HCT116 (cell line): Measurements from ENCODE around the gene ERGIC3. TPM values are rescaled to one million over a fixed set of nuclear protein-coding genes. Genes with fewer than 3 reads are reported as not detected.
"Not testable (repeated sequence)": the region's sequence is repeated elsewhere in the genome, so short reads cannot be mapped to it uniquely, and the experiment has no call there.

Experiments
- ATAC-seq: fragments of 200-7000 bp; cut with Tn5 transposase; 2 replicates; pipeline ENCODE4 v1.9.1; 2020; ENCODE audit warnings: mild to moderate bottlenecking, moderate library complexity
- BruUV-seq: library from RNA; stranded (reverse); fragments of 400-500 nt; replicated peaks from 2 replicates; lab custom pipeline; 2021; lab: Mats Ljungman, UMichigan
- CTCF ChIA-PET: fragments of 300-600 bp; sonication (Branson Sonifier 250); formaldehyde crosslinking; loops from one replicate; lab custom pipeline; 2021; ENCODE audit warnings: antibody characterized with exemption; lab: Charles Lee
- POLR2A ChIA-PET: fragments of 300-600, 350-600 bp; sonication (Branson Sonifier 250); formaldehyde crosslinking; loops from one replicate; lab custom pipeline; 2021; ENCODE audit warnings: antibody characterized with exemption; lab: Charles Lee
- RAD21 ChIA-PET, 2 experiments: fragments of 300-600 bp; sonication (Branson Sonifier 250); formaldehyde crosslinking; loops; one replicate each; lab custom pipeline; 2023; ENCODE audit warnings: low total read pairs in 2 of 2; ENCODE audit not compliant: uncharacterized antibody in 2 of 2, unreplicated experiment in 2 of 2, low non-redundant PET in 1 of 2; lab: Charles Lee
- DNase-seq: peaks from one replicate; pipeline ENCODE4 v3.0.0-alpha.2; 2010; ENCODE audit warnings: low read depth, low spot score
- H2AFZ ChIP-seq: fragments of 200-600 bp; shearing (Covaris generic), sonication (generic); 2 replicates; pipeline ENCODE4 v1.6.1; 2017; ENCODE audit warnings: low read depth, mixed run types, mixed read lengths, antibody characterized with exemption, low read length; ENCODE audit not compliant: poor library complexity, severe bottlenecking
- H3K27ac ChIP-seq: 2 replicates; pipeline ENCODE4 v1.5.1; 2012; ENCODE audit warnings: low read depth, low read length
- H3K27me3 ChIP-seq: fragments of 200-600 bp; sonication (generic); 2 replicates; pipeline ENCODE4 v1.6.1; 2016; ENCODE audit warnings: mixed run types, low read length, mixed read lengths; ENCODE audit not compliant: insufficient read depth
- H3K36me3 ChIP-seq, 2 experiments: fragments of 200-500 bp in 1 of 2; fragments of 200-600 bp in 1 of 2; sonication (Bioruptor generic) in 1 of 2; sonication (generic) in 1 of 2; 2 replicates each; pipeline versions ENCODE4 v1.5.1 to v1.6.1; 2014 to 2016; ENCODE audit warnings: low read length in 2 of 2, inconsistent platforms in 1 of 2, mixed read lengths in 1 of 2, mixed run types in 1 of 2; ENCODE audit not compliant: insufficient read depth in 2 of 2, control insufficient read depth in 1 of 2
- H3K4me1 ChIP-seq, 2 experiments: fragments of 200-600 bp in 1 of 2; sonication (generic) in 1 of 2; 2 replicates each; pipeline versions ENCODE4 v1.5.1 to v1.6.1; 2012 to 2017; ENCODE audit warnings: low read length in 2 of 2, inconsistent platforms in 1 of 2, mild to moderate bottlenecking in 1 of 2, mixed read lengths in 1 of 2, mixed run types in 1 of 2, moderate library complexity in 1 of 2; ENCODE audit not compliant: insufficient read depth in 2 of 2, control insufficient read depth in 1 of 2
- H3K4me2 ChIP-seq: fragments of 200-600 bp; sonication (generic); 2 replicates; pipeline ENCODE4 v1.6.1; 2017; ENCODE audit warnings: mixed run types, low read length, mixed read lengths
- H3K4me3 ChIP-seq, 2 experiments: fragments of 200-600 bp in 1 of 2; sonication (generic) in 1 of 2; replicated peaks in 1 of 2; 2 replicates each; pipeline ENCODE4 v1.5.1; 2011 to 2016; ENCODE audit warnings: low read length in 2 of 2, control low read depth in 1 of 2, low read depth in 1 of 2, mild to moderate bottlenecking in 1 of 2, mixed read lengths in 1 of 2, mixed run types in 1 of 2
- H3K79me2 ChIP-seq: fragments of 200-600 bp; sonication (generic); 2 replicates; pipeline ENCODE4 v1.6.1; 2017; ENCODE audit warnings: mild to moderate bottlenecking, mixed run types, low read length, moderate library complexity, mixed read lengths; ENCODE audit not compliant: insufficient read depth
- H3K9ac ChIP-seq: fragments of 200-600 bp; sonication (generic); 2 replicates; pipeline ENCODE4 v1.6.1; 2016; ENCODE audit warnings: low read length, mixed read lengths
- H3K9me2 ChIP-seq: fragments of 200-600 bp; sonication (generic), shearing (Covaris generic); 2 replicates; pipeline ENCODE4 v1.6.1; 2017; ENCODE audit warnings: mixed run types, mild to moderate bottlenecking, moderate library complexity; ENCODE audit not compliant: insufficient read depth
- H3K9me3 ChIP-seq, 2 experiments: fragments of 200-500 bp in 1 of 2; fragments of 200-600 bp in 1 of 2; sonication (Bioruptor generic) in 1 of 2; sonication (generic) in 1 of 2; 2 replicates each; pipeline ENCODE4 v1.6.1; 2014 to 2017; ENCODE audit warnings: low read length in 2 of 2, mixed read lengths in 2 of 2, inconsistent platforms in 1 of 2, low read depth in 1 of 2, mild to moderate bottlenecking in 1 of 2, mixed run types in 1 of 2, moderate library complexity in 1 of 2; ENCODE audit not compliant: control insufficient read depth in 1 of 2, insufficient read depth in 1 of 2
- H4K20me1 ChIP-seq: fragments of 200-600 bp; sonication (generic), shearing (Covaris generic); 2 replicates; pipeline ENCODE4 v1.6.1; 2017; ENCODE audit warnings: mixed run types, mild to moderate bottlenecking, moderate library complexity; ENCODE audit not compliant: insufficient read depth
- CEBPB ChIP-seq: IDR thresholded peaks from 2 replicates; pipeline ENCODE4 v1.6.1; 2012; ENCODE audit warnings: low read depth
- EGR1 ChIP-seq: IDR thresholded peaks from 2 replicates; pipeline ENCODE4 v1.6.1; 2012; ENCODE audit warnings: low read depth
- EZH2 ChIP-seq: fragments of 200-600 bp; sonication (generic); IDR thresholded peaks from 2 replicates; pipeline ENCODE4 v1.6.1; 2017; ENCODE audit warnings: antibody characterized with exemption, mixed run types
- EZH2phosphoT487 ChIP-seq: fragments of 200-600 bp; IDR thresholded peaks from 2 replicates; pipeline ENCODE4 v1.6.1; 2018; ENCODE audit warnings: antibody characterized with exemption, borderline replicate concordance
- FOSL1 ChIP-seq: IDR thresholded peaks from 2 replicates; pipeline ENCODE4 v1.6.1; 2012; ENCODE audit warnings: low read depth
- JUND ChIP-seq: IDR thresholded peaks from 2 replicates; pipeline ENCODE4 v1.6.1; 2012
- RAD21 ChIP-seq: IDR thresholded peaks from 2 replicates; pipeline ENCODE4 v1.6.1; 2012; ENCODE audit warnings: low read depth, mild to moderate bottlenecking
- SIN3A ChIP-seq: IDR thresholded peaks from 2 replicates; pipeline ENCODE4 v1.6.1; 2012; ENCODE audit warnings: low read depth
- TCF7L2 ChIP-seq: IDR thresholded peaks from 2 replicates; pipeline ENCODE4 v1.7.0; 2011; ENCODE audit warnings: borderline replicate concordance, inconsistent platforms; ENCODE audit not compliant: insufficient read depth, insufficient read length; ENCODE audit errors: extremely low read depth
- ZFX ChIP-seq: fragments of 450-650 bp; IDR thresholded peaks from 2 replicates; pipeline ENCODE4 v1.6.1; 2017
- ZNF274 ChIP-seq: fragments of 200-500 bp; sonication (Bioruptor generic); IDR thresholded peaks from 2 replicates; pipeline ENCODE4 v1.6.1; 2014; ENCODE audit warnings: mild to moderate bottlenecking, low read depth, low read length, inconsistent platforms
- intact Hi-C: fragments of 100-400 bp; cut with micrococcal nuclease; formaldehyde crosslinking; loops from 2 replicates; pipeline ENCODE4 v1.10.0; 2022
- total RNA-seq: library from RNA; stranded (reverse); gene quantifications from one replicate; pipeline ENCODE4 v1.2.1, GENCODE V29; 2021; ENCODE audit not compliant: unreplicated experiment
- TF ChIP-seq, protein P1 (sequence below): IDR thresholded peaks from 2 replicates; pipeline ENCODE4 v1.6.1; 2012
- TF ChIP-seq, protein P2 (sequence below), 3 experiments: fragments of 200-600 bp in 1 of 3; sonication (generic) in 1 of 3; IDR thresholded peaks in 2 of 3; conservative IDR thresholded peaks in 1 of 3; 2 replicates each; pipeline ENCODE4 v1.5.1; 2012 to 2017; ENCODE audit warnings: low read depth in 2 of 3, low read length in 2 of 3, antibody characterized with exemption in 1 of 3, borderline replicate concordance in 1 of 3, control low read depth in 1 of 3, mild to moderate bottlenecking in 1 of 3, mixed read lengths in 1 of 3, mixed run types in 1 of 3, moderate library complexity in 1 of 3; ENCODE audit not compliant: insufficient read depth in 1 of 3

ERGIC3 gene
- total RNA-seq, 1 experiment from 2014 or later: 229 TPM

DNA sequence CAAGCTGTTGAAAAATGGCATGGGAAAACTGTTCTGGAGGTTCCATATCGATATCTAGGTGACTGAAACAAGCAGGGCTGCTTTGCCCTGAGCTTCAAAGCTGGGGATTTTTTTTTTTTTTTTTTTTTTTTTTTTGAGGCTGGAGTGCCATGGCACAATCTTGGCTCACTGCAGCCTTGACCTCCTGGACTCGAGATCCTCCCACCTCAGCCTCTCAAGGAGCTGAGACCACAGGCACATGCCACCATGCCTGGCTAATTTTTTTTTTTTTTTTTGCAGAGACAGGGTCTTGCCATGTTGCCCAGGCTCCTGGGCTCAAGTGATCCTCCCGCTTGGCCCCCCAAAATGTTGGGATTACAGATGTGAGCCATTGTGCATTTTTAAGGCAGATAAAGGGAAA lies 11.0 kb downstream of the ERGIC3 start:
- Histone ChIP-seq H3K27ac (no peak overlapping the region), H3K9me2 (no peaks in the 10 kb centered on the region), H3K9me3 (no peaks in the 10 kb centered on the region), H3K4me2 (no peak overlapping the region), H3K9ac (no peak overlapping the region), H4K20me1 (no peaks in the 10 kb centered on the region), H3K4me1 (no peaks in the 10 kb centered on the region), H3K4me3 (no peak overlapping the region), H3K79me2 (no peaks in the 10 kb centered on the region)
- ChIA-PET RAD21 (no interaction called here), CTCF (no interaction called here), POLR2A (interaction anchor here (0.9 kb wide), 1 partner anchor 11 kb away, joined by 3 read pairs; the partner anchor contains the start of gene ERGIC3)
- intact Hi-C loops: no loop called here
- no TSS peak for BruUV-seq
- ATAC-seq (no peak), DNase-seq (no peak)
- TF ChIP-seq, protein P1, sequence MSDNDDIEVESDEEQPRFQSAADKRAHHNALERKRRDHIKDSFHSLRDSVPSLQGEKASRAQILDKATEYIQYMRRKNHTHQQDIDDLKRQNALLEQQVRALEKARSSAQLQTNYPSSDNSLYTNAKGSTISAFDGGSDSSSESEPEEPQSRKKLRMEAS: no peak
- TF ChIP-seq EGR1 (no peak), SIN3A (no peak), ZNF274 (no peak), CEBPB (no peak), ZFX (no peak), RAD21 (no peak), JUND (no peak), EZH2phosphoT487 (no peak), EZH2 (no peak), TCF7L2 (no peak), FOSL1 (no peak)
- TF ChIP-seq, protein P2, sequence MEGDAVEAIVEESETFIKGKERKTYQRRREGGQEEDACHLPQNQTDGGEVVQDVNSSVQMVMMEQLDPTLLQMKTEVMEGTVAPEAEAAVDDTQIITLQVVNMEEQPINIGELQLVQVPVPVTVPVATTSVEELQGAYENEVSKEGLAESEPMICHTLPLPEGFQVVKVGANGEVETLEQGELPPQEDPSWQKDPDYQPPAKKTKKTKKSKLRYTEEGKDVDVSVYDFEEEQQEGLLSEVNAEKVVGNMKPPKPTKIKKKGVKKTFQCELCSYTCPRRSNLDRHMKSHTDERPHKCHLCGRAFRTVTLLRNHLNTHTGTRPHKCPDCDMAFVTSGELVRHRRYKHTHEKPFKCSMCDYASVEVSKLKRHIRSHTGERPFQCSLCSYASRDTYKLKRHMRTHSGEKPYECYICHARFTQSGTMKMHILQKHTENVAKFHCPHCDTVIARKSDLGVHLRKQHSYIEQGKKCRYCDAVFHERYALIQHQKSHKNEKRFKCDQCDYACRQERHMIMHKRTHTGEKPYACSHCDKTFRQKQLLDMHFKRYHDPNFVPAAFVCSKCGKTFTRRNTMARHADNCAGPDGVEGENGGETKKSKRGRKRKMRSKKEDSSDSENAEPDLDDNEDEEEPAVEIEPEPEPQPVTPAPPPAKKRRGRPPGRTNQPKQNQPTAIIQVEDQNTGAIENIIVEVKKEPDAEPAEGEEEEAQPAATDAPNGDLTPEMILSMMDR (IDR thresholded peaks at IDR 0.05 in 2 of 3, conservative IDR thresholded peaks at IDR 0.05 in 1 of 3; ENCODE audit: borderline replicate concordance in 1 of 3, insufficient read depth in 1 of 3, low read depth in 2 of 3, low read length in 2 of 3): no peak
- TF ChIP-seq, all 23 proteins: peak for 0
- H3K27me3 ChIP-seq: no peaks in the 10 kb centered on the region
- H3K36me3 ChIP-seq: peaks cover 50 to 53% of the 10 kb centered on the region in 2 experiments; a peak in 3 of 4 replicates
- H2AFZ ChIP-seq: no peak overlapping the region

DNA sequence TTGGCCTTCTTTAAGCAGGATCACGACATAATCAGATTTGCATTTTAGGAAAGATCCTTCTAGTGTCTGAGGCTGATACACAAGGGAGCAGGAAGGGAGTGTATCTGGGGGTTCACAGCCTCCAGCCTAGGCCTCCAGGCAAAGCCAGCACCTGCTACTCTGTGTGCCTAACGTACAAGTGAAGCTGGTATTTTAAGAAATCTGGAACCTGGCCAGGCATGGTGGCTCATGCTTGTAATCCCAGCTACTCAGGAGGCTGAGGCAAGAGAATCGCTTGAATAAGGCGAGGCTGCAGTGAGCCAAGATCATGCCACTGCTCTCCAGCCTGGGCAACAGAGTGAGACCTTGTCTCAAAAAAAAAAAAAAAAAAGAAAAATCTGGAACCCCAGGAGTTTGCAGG lies 13.6 kb downstream of the ERGIC3 start:
- peaks cover 39 to 43% of the 10 kb centered on the region in 2 experiments; a peak in 3 of 4 replicates for H3K36me3 ChIP-seq
- H3K27ac ChIP-seq, H3K9ac ChIP-seq, DNase-seq, intact Hi-C loops, POLR2A ChIA-PET, H3K9me2 ChIP-seq, ATAC-seq, H3K4me1 ChIP-seq, H3K9me3 ChIP-seq, H2AFZ ChIP-seq, H3K27me3 ChIP-seq, RAD21 ChIA-PET, CTCF ChIA-PET, H3K4me3 ChIP-seq, H3K79me2 ChIP-seq, BruUV-seq, H4K20me1 ChIP-seq, H3K4me2 ChIP-seq: not testable (repeated sequence)
